Endothelial cell of umbilical vein (primary cell): ENCODE results near the gene MRC2. TPM values are rescaled to one million over a fixed set of nuclear protein-coding genes. Genes with fewer than 3 reads are reported as not detected.

Experiments used
- BruUV-seq: library from RNA; stranded (reverse); fragments of 400-500 nt; replicated peaks from 2 replicates; lab custom pipeline; 2021; lab: Mats Ljungman, UMichigan
- CTCF ChIA-PET: fragments of 300-600, 350-600 bp; sonication (Branson Sonifier 250); formaldehyde crosslinking; loops from one replicate; lab custom pipeline; 2021; ENCODE audit warnings: antibody characterized with exemption, inconsistent platforms; lab: Charles Lee
- POLR2A ChIA-PET: fragments of 300-600, 350-600 bp; sonication (Branson Sonifier 250); formaldehyde crosslinking; loops from one replicate; lab custom pipeline; 2021; ENCODE audit warnings: antibody characterized with exemption, inconsistent platforms; lab: Charles Lee
- DNase-seq: peaks from one replicate; pipeline ENCODE4 v3.0.0-alpha.2; 2011; ENCODE audit warnings: low read depth, low spot score
- FAIRE-seq: peaks from 2 replicates; lab custom pipeline; 2011; peaks lifted over from hg19 to GRCh38; lab: Jason Lieb, UNC
- H2AFZ ChIP-seq: 2 replicates; pipeline ENCODE4 v1.6.0; 2012; ENCODE audit warnings: low read depth, low read length, control low read depth, inconsistent platforms
- H3K27ac ChIP-seq: 2 replicates; pipeline ENCODE4 v1.5.1; 2011; ENCODE audit warnings: low read depth, mild to moderate bottlenecking, control low read depth, low read length, moderate library complexity; ENCODE audit not compliant: insufficient read depth
- H3K27me3 ChIP-seq, 2 experiments: 2 replicates each; pipeline versions ENCODE4 v1.6.0 to v1.6.1; 2011; ENCODE audit warnings: low read length in 2 of 2, mixed read lengths in 1 of 2; ENCODE audit not compliant: control insufficient read depth in 2 of 2, insufficient read depth in 2 of 2
- H3K36me3 ChIP-seq, 2 experiments: 2 replicates in 1 of 2; 3 replicates in 1 of 2; pipeline ENCODE4 v1.5.1; 2011; ENCODE audit warnings: low read length in 2 of 2, mild to moderate bottlenecking in 1 of 2, moderate library complexity in 1 of 2; ENCODE audit not compliant: control insufficient read depth in 2 of 2, insufficient read depth in 2 of 2; ENCODE audit errors: extremely low read depth in 1 of 2
- H3K4me1 ChIP-seq: 3 replicates; pipeline ENCODE4 v1.5.1; 2011; ENCODE audit warnings: mild to moderate bottlenecking, low read length; ENCODE audit not compliant: control insufficient read depth, insufficient read depth; ENCODE audit errors: extremely low read depth
- H3K4me2 ChIP-seq: 2 replicates; pipeline ENCODE4 v1.6.1; 2011; ENCODE audit warnings: low read length, control low read depth, mixed read lengths; ENCODE audit not compliant: insufficient read depth
- H3K4me3 ChIP-seq, 3 experiments: fragments of 200-600 bp in 1 of 3; sonication (generic), shearing (Covaris generic) in 1 of 3; replicated peaks in 1 of 3; 2 replicates each; pipeline ENCODE4 v1.5.1; 2011 to 2016; ENCODE audit warnings: control low read depth in 3 of 3, low read length in 3 of 3, mild to moderate bottlenecking in 2 of 3, inconsistent platforms in 1 of 3, low read depth in 1 of 3, moderate library complexity in 1 of 3; ENCODE audit not compliant: insufficient read depth in 1 of 3
- H3K79me2 ChIP-seq: 2 replicates; pipeline ENCODE4 v1.6.0; 2012; ENCODE audit warnings: low read length, inconsistent platforms; ENCODE audit not compliant: control insufficient read depth, insufficient read depth
- H3K9ac ChIP-seq: replicated peaks from 2 replicates; pipeline ENCODE3; 2011; ENCODE audit warnings: low read length, control low read depth; ENCODE audit not compliant: insufficient read depth; ENCODE audit errors: extremely low read depth
- H3K9me1 ChIP-seq: replicated peaks from 3 replicates; pipeline ENCODE4 v1.6.0; 2011; ENCODE audit warnings: mild to moderate bottlenecking, low read length; ENCODE audit not compliant: control insufficient read depth, insufficient read depth; ENCODE audit errors: extremely low read depth
- H3K9me3 ChIP-seq: replicated peaks from 2 replicates; pipeline ENCODE4 v1.5.1; 2012; ENCODE audit warnings: low read length, inconsistent platforms; ENCODE audit not compliant: control insufficient read depth, insufficient read depth
- H4K20me1 ChIP-seq: replicated peaks from 2 replicates; pipeline ENCODE3; 2011; ENCODE audit warnings: mild to moderate bottlenecking, low read length; ENCODE audit not compliant: control insufficient read depth, insufficient read depth; ENCODE audit errors: extremely low read depth
- CTCF ChIP-seq, 2 donors: IDR thresholded peaks; 1 replicate in 1 of 2; 2 replicates in 1 of 2; pipeline ENCODE4 v1.5.1; 2011; ENCODE audit warnings: low read length in 2 of 2, mild to moderate bottlenecking in 2 of 2, moderate library complexity in 2 of 2, control low read depth in 1 of 2, inconsistent platforms in 1 of 2, low read depth in 1 of 2; ENCODE audit not compliant: insufficient read depth in 1 of 2; ENCODE audit errors: extremely low read depth in 1 of 2
- EZH2 ChIP-seq: IDR thresholded peaks from 2 replicates; pipeline ENCODE4 v1.6.1; 2012; ENCODE audit warnings: borderline replicate concordance, low read depth, mild to moderate bottlenecking, moderate library complexity, low read length, inconsistent platforms; ENCODE audit not compliant: severe bottlenecking
- FOS ChIP-seq: IDR thresholded peaks from 2 replicates; pipeline ENCODE4 v1.6.1; 2011; ENCODE audit warnings: mild to moderate bottlenecking, low read length, moderate library complexity, borderline replicate concordance; ENCODE audit not compliant: insufficient read depth
- GATA2 ChIP-seq: IDR thresholded peaks from 2 replicates; pipeline ENCODE4 v1.7.0; 2011; ENCODE audit warnings: low read depth, mild to moderate bottlenecking, moderate library complexity, mixed read lengths, low read length; ENCODE audit not compliant: insufficient read length, insufficient read depth
- JUN ChIP-seq: IDR thresholded peaks from 2 replicates; pipeline ENCODE4 v1.6.1; 2011; ENCODE audit warnings: borderline replicate concordance, low read depth; ENCODE audit not compliant: insufficient read length, insufficient read depth
- MAX ChIP-seq: IDR thresholded peaks from 2 replicates; pipeline ENCODE4 v1.6.1; 2011; ENCODE audit not compliant: insufficient read depth, insufficient read length
- MYC ChIP-seq: IDR thresholded peaks from one replicate; pipeline ENCODE4 v1.6.1; 2011; ENCODE audit warnings: mild to moderate bottlenecking, low read depth, low read length
- POLR2A ChIP-seq: IDR thresholded peaks from 2 replicates; pipeline ENCODE4 v1.6.1; 2012; ENCODE audit warnings: low read depth, mild to moderate bottlenecking, control low read depth, low read length
- POLR2AphosphoS5 ChIP-seq: IDR thresholded peaks from 2 replicates; pipeline ENCODE4 v1.6.1; 2012; ENCODE audit warnings: low read depth, mild to moderate bottlenecking, control low read depth, low read length, moderate library complexity; ENCODE audit not compliant: insufficient read depth
- dilution Hi-C: fragments of 300-500 bp; cut with MboI; formaldehyde crosslinking; loops from one replicate; pipeline ENCODE4 v1.15.0; 2019; ENCODE audit warnings: low sequenced_read_pairs; ENCODE audit not compliant: extremely low pct_ligation_motif_present
- intact Hi-C: fragments of 100-400 bp; cut with micrococcal nuclease; formaldehyde crosslinking; loops from one replicate; pipeline ENCODE4 v1.10.0; 2022
- polyA plus RNA-seq, 4 experiments: library from polyadenylated mRNA; depleted of rRNA in 3 of 4; stranded (reverse) in 3 of 4; unstranded in 1 of 4; fragments of >200 nt; gene quantifications; 2 replicates each; pipeline versions ENCODE4 v1.2.1 to v1.2.3, GENCODE V29; 2011 to 2012; ENCODE audit warnings: missing spikeins in 1 of 4
- total RNA-seq: library from RNA; stranded (reverse); gene quantifications from 2 replicates; pipeline ENCODE4 v1.2.3, GENCODE V29; 2021

MRC2 gene
- total and polyA plus RNA-seq, 2 donors (not counting 3 experiments of a cell fraction or from before 2014, with no cell fraction given) = 30.6 to 52.7 TPM

GRCh38 chr17:62719586-62719985 lies 92.1 kb downstream of the MRC2 start:
- FAIRE-seq (no peak), DNase-seq (no peak)
- no peak overlapping the region for H2AFZ ChIP-seq
- ChIA-PET CTCF (interaction anchor here (1.1 to 3.8 kb wide), 4 partner anchors 8 to 47 kb away, joined by 3 to 26 read pairs (median 4); no protein-coding TSS in a partner anchor), POLR2A (no interaction called here)
- no peaks in the 10 kb centered on the region for H3K9me3 ChIP-seq
- H3K27me3 ChIP-seq = peaks cover 9 to 10% of the 10 kb centered on the region in 2 experiments
- no TSS peak for BruUV-seq
- no peak overlapping the region for H3K9ac ChIP-seq
- no peaks in the 10 kb centered on the region for H3K79me2 ChIP-seq
- TF ChIP-seq EZH2 (no peak), POLR2AphosphoS5 (no peak), FOS (no peak), MYC (no peak), MAX (no peak), POLR2A (no peak), GATA2 (no peak), JUN (no peak), CTCF (IDR thresholded peaks at IDR 0.05; ENCODE audit: extremely low read depth in 1 of 2, insufficient read depth in 1 of 2, low read depth in 1 of 2, low read length in 2 of 2) (no peak)
- dilution Hi-C loops = no loop called here
- no peak overlapping the region for H3K4me2 ChIP-seq
- no peaks in the 10 kb centered on the region for H3K36me3 ChIP-seq
- intact Hi-C loops = no loop called here
- no peaks in the 10 kb centered on the region for H4K20me1 ChIP-seq
- no peaks in the 10 kb centered on the region for H3K9me1 ChIP-seq
- H3K4me3 ChIP-seq = no peak overlapping the region
- no peaks in the 10 kb centered on the region for H3K4me1 ChIP-seq
- H3K27ac ChIP-seq = no peak overlapping the region
